Measurements from ENCODE around the gene MBIP. TPM values are rescaled to one million over a fixed set of nuclear protein-coding genes. Genes with fewer than 3 reads are reported as not detected.

Gene MBIP
- total RNA-seq, 1 donor from 2014 or later, result 8.9 TPM

GRCh38 chr14:36271939-36272907 lies 48.2 kb downstream of the MBIP start:
- intact Hi-C loops (cut with DNase I), result no loop called here
- ATAC-seq (no peak), DNase-seq (ENCODE audit: missing footprints) (no peak)

DNA sequence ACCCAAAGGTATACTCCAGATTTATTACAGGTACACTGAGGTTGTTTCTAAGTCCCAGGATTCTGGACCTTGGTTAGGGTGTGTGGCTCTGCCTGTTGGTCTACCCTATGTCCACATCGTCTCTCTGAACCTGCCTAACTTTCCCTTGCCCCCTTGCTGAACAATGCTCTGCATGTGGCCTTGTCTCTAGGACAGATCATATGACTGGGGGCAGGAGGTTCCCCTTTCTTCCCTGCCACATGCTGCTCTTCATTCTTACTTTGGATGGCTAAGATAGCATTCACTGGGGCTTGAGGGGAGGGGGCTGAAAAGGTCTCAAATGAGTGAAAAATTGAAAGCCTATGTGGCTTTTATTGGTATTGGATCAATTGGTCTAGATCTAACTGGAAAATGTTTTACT lies 49.2 kb downstream of the MBIP start:
- intact Hi-C loops (cut with DNase I), result no loop called here
- DNase-seq (ENCODE audit: missing footprints) (no peak), ATAC-seq (no peak)

DNA sequence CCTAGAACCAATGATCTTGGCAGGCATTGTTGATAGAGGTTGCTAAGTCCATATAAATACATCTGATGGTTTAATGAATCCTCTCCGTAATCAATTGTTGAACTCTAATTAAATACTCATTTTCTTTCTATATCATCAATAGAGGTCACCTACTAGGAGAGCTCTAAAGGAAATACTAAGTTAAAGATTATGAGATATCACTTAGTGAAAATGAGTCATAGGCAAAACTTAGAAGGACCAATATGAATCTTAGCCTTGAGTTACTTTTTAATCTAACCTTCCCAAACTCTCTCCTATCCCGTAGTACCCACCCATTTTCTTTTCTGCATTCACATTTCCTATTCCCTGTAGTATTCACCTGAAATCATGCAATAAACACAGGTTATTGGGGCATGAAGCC lies 50.2 kb downstream of the MBIP start:
- DNase-seq (ENCODE audit: missing footprints) (no peak), ATAC-seq (no peak)
- intact Hi-C loops (cut with DNase I), result no loop called here

- no peak for DNase-seq (ENCODE audit: missing footprints)
- intact Hi-C loops (cut with DNase I), result no loop called here
- ATAC-seq, result no peak
These were observed 52.3 kb downstream of the MBIP start for GRCh38 chr14:36268121-36268520.

GRCh38 chr14:36264595-36264994 lies 55.8 kb downstream of the MBIP start:
- intact Hi-C loops (cut with DNase I), result no loop called here
- ATAC-seq, result no peak
- DNase-seq (ENCODE audit: missing footprints), result no peak

GRCh38 chr14:36264107-36264506 lies 56.3 kb downstream of the MBIP start:
- DNase-seq (ENCODE audit: missing footprints) (no peak), ATAC-seq (no peak)
- intact Hi-C loops (cut with DNase I), result no loop called here

GRCh38 chr14:36260970-36261640 lies 59.3 kb downstream of the MBIP start:
- DNase-seq (ENCODE audit: missing footprints) (no peak), ATAC-seq (no peak)
- intact Hi-C loops (cut with DNase I), result no loop called here

GRCh38 chr14:36258241-36258640 lies 62.2 kb downstream of the MBIP start:
- intact Hi-C loops (cut with DNase I), result no loop called here
- ATAC-seq (no peak), DNase-seq (ENCODE audit: missing footprints) (no peak)

DNA sequence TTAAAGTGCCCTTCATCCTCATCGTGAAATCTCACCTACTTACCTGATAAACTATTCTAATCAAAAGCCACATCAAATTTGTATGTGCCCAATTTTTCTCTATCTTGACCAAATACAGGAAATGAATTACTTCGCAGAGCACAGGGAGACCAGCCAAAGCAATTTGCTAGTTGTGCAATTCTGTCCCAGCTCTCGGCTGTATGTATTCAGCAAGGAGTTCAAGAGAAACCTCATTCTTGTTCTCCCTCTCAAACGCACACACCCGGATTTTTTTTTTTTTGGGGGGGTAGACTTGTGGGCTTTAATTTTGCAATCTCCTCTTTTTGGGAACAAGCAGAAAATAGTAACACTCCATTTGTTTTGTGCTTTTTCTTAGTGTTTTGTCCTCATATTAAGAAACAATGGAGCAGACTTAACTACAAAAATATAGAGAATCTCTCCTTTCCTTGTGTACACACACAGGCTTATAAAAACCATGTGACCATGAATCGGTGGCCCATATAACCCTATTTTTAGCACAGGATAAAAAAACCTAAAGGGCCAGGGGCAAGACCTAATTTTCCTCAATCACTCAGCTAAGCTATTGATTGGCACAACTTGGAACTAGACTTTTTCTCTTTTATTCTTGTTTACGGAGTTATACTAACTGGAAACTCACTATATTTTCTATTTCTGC lies 64.2 kb downstream of the MBIP start:
- no peak for DNase-seq (ENCODE audit: missing footprints)
- intact Hi-C loops (cut with DNase I), result no loop called here
- peak; percentile 72 for ATAC-seq

- ATAC-seq, result no peak
- intact Hi-C loops (cut with DNase I), result no loop called here
- no peak for DNase-seq (ENCODE audit: missing footprints)
These were observed 66.3 kb downstream of the MBIP start for GRCh38 chr14:36254020-36254624.

Other genes starting within 250 kb of the MBIP start
- not detected for gene PTCSC3, start 143.9 kb downstream of the MBIP start, total RNA-seq
- gene NKX2-1, start 199.6 kb upstream of the MBIP start, total RNA-seq, result not detected